Endometrial microvascular endothelial cells (primary cell): ENCODE data around the gene CADM1. TPM values are rescaled to one million over a fixed set of nuclear protein-coding genes. Genes with fewer than 3 reads are reported as not detected.

Experiments used
- in situ Hi-C: cut with HindIII; loops from 2 replicates; pipeline ENCODE4 v1.10.0; 2017; ENCODE audit warnings: low sequenced_read_pairs, low pct_unique_long_range_greater_than_20kb; ENCODE audit errors: inconsistent ontology term
- total RNA-seq: library from RNA; depleted of rRNA; stranded (reverse); fragments of >200 nt; gene quantifications from one replicate; pipeline ENCODE4 v1.2.3, GENCODE V29; 2015; ENCODE audit errors: inconsistent ontology term

Gene CADM1
- total RNA-seq, 1 donor from 2014 or later, result not detected

DNA sequence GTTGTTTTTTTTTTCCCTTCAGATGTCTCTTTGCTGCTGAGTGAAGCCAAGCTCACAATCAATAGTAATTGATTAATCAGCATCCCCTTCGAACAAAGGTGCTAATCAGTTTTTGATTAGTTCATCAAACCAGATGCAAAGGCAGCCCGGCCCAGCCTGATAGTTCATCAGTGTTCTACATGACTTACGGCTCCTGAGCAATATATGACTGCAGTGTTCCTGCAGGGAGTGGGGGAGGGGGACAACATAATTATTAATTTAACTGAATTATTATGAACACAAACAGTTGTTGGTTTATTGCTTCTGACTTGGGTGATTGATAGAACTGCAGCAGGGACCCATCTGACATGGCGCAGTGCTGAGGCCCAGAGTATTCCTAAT, 315.3 kb downstream of the CADM1 start:
- in situ Hi-C loops, result no loop called here

DNA sequence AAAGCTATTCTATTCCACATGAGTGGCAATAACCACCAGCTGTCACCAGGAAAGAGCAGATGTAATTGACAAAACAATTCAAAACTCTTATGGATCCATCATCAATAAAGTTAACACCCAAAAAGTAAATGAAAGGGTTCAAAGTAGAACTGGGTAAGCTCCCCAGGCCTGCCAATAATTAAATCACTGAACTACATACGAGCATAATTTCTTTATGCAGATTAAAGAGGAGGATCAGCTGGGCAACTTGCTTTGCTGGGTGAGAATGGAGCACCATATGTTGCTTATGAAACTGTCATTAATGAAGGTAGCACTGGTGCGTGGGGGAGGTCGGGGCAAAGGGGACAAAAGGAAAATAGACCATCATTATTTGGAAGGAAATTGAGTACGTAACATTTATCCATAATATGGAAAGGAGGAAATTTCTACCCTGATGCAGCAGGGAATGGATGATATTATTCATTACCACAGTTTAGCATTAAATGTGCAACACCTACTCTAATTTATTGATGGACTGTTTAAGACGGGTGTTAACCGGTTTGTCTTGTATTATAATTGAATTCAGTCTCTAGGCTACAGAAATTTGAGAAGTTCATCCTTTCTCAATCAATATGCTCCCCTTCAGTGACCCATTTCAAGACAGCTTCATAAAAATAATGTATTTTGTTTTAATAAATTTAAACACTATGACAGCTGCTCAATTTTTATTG, 315.9 kb downstream of the CADM1 start:
- in situ Hi-C loops, result no loop called here

DNA sequence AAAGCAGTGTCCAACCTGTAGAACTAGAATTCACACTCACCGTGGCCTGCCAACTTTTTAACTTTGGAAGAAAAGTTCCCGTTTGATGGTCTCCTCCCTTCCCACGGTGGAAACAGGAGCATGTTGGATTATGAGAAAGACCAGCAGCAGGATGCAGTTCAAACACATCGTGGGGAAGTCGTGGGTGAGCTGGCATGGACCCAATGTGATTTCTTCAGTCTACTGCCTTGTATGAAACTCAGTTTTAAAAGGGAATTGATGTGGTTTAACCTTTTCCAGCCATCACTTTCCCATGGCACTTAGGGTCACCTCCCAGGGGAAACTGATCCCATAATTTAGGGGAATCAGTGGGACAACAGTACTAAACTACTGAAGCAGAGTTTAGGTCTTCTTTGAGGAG, 318.3 kb downstream of the CADM1 start:
- in situ Hi-C loops, result no loop called here

DNA sequence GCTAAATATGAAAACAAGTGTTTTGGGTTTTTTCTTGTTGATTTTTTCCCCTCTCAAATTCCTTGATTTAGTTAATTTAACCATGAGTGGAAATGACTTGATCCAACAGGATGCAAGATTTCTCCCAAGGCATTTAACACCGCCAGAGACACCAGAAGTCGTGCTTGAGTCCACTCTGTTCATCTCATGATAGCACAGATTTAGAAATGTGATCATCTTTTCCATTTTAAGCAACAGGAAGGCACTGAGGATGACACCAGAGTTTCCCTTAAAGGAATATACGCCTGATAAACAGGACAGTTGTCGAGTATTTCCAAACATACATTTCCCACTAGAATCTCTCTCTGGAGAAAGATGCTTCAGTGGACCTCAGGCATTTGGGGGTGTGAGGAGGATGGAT, 318.7 kb downstream of the CADM1 start:
- in situ Hi-C loops, result no loop called here

DNA sequence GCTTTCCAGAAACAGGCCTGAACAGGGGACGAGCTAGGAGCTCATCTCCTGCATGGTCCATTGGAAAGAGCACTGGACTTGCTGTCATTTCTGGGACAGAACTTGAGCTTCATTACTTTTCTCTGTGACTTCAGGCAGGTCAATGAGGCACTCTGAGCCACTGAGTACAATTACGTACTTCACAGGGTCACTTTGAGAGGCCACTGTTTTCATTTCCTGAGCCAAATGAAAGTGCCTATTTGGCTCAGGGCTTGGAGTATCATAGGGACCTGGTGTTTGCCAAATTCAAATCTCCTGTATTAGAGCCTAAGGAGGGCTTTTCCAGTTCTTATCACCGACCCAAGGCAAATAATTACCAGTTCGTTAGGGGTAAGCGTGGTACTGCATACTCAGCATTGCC, 319.3 kb downstream of the CADM1 start:
- in situ Hi-C loops, result no loop called here

DNA sequence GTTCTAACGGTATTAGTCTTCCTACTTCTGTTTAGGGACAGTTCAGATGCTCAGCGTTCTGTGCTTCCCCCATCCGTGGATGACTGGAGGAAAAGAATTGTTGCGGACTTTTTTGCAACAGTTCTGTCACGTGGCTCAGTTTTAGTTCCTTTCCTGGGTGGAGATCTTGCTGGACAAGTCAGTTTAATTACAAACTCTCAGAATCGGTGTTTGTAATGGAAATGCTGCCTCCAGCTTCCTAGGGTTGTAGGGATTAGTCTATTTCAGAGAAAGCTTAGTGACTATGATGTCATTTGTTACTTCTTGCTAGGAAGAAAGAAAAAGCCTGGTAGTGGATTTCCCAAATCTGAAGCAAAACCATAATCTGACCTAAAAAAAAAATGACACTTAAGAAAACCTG, 320.4 kb downstream of the CADM1 start:
- in situ Hi-C loops, result no loop called here

DNA sequence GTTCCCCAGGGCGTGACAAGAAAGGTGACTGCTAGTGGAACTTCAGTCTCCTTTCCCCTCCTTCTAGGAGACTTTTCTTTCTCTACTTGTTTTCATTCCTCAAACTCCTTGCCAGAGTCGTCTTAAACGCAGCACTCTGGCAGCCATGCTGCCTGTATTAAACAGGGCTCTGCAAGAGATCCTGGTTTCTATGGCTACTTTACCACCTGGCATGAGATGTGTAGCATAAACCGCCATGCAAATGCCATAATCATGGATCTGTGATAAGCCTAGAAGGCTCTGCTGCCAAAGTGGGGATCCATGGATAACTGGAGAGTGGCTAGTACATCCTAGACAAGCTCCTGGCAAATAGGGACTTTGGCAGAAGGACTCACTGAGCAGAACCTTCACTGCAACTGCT, 321.1 kb downstream of the CADM1 start:
- in situ Hi-C loops, result no loop called here

DNA sequence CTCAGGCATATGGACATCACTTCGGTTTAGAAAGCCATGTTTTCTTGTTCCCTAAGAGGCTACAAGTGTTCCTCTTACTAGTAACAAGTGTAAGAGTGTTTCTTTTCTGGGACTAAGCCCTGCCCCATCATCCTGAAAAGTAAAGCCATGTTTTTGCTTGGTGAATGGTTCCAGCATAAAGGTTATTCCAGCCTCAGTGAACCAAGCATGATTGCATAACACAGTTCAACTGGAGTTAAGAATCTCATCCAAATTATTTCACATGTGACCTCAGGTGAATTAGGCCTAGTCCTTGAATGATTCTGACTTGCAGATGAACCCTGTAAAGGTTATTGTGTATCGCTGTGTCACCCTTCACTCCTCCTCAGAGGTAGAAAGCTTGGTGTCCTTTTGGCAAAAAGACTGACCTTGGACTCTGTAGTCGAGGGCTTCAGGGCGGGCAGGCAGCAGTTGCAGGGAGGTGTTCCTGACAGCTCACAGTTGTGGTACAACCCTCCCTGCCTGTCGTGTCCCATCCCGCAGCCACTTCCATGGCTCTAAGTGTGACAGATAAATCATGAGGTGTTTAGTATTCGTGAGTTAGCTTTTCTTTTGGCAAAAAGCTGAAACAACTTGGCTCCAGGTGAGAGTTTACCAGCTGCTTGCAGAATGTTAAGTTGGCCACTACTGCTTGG, 321.8 kb downstream of the CADM1 start:
- in situ Hi-C loops, result no loop called here

DNA sequence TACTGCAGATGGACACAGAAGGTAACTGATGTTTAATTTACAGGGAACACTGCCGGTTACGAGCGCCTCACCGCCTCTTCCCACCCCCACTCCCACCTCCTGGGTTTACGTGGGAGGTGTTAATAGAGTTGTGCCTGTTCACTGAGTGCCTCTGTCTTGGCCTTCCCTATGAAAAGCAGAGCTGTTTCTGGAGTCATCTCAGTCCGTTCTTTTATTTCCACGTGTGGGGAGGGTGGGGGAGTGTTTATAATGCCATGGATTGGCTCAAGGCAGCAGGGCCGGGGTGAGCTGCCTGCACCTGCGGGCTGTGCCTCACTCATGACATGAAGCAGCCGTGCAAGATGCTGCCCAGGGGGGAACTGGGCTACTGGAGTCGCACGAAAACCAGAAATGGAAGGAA, 322.7 kb downstream of the CADM1 start:
- in situ Hi-C loops, result no loop called here

DNA sequence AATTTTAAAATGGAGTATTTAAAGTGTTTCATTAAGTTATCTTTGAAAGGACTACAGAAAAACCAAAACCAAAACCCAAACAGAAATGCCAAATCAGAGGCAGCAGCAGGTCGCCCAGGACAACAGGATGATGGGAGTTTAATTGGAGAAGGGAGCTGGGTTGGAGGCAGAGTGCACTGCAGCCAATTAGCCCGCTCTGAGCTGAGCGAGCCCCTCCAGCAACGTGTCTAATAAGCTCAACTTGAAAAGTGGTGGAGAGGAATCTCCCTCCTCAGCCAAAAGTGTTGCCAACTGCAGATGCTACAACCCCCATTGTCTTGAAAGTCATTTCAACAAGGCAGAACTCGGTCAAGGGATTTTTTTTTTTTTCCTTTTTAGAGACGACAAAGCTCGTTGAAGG, 323.9 kb downstream of the CADM1 start:
- in situ Hi-C loops, result no loop called here

DNA sequence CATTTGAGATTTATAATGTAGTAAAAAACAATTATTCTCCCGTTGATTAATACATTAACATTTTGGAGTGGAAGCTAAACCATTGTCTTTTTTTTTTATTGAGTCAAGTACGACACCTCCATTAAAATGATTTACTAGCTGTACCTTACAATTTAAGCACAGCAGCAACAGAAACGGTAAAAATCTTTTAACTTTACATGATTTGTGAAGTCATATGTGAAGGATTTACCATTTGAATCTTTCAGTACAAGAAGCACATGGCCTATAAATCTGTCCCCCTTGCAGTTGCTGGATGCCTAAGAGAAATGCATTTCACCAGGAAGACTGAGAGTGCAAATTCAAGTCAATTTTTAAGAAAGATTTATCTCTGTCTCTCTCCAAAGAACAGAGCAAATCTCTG, 324.6 kb downstream of the CADM1 start:
- in situ Hi-C loops, result no loop called here

DNA sequence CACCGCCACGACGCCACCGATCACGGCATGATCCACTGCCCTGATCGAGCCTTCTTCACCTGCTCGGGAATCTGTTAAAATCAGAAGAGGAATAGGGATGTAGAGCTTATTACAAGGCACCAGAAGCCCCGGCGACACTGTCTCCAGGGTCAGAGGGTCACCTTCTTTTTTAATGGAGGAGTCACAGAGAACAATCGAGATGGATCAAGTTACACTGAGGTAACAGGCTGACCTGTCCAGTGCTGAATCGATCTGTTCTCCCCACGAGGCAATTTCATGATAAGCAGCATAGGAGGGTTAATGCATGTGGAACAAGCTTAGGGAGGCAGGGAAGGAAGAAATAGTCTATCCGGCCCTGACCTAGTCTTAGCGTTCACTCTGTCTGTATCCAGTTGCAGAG, 325.5 kb downstream of the CADM1 start:
- in situ Hi-C loops, result no loop called here

DNA sequence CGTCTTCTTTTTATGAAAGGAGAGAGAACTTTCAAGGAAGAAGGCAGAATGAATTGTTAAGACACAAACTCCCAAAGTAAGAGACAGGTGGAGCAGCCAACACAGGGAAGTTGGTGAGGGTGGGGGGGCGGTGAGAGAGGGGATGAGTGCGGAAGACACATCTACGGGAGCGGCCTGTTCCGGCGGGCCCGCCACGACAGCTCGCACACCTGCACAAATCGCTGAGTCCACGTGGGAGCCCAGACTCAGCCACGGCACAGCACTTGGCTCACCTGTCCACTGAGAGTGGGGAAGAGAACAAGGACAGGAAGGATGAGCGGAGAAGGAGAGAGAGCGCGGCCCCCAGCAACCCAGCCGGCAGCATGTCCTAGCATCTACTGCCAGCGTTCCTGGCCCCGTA, 331.1 kb downstream of the CADM1 start:
- in situ Hi-C loops, result no loop called here

DNA sequence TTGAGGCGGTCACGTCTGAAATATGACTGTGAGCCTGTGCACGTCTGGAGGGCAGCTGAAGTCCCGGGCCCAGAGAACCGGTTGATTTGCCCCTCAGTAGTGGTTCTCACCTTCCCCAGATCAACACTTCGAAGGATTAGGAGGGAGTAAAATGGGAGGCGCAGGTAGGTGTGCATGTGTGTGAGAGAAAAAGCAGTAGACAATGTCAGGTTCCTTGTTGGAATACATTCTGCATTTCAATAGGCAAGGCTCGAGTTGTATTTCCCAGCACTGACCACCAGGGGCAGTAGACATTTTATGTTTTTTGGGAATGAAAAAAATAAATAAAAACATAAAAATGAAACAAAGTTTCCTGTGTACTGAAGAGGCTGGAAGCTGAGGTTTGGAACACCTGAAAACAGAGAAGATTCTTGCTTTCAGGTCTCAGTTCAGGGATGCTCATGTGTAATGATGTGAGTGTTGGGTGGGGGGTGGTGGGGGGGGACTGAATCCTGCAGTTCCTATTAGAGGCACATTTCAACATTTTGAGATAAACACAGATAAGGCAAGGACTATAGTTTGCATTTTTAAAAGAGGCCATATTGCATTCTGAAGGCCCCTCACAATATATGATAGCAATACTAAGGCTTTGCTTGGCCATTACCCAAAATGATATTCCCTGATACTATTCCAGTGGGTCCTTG, 333.9 kb downstream of the CADM1 start:
- in situ Hi-C loops, result no loop called here

DNA sequence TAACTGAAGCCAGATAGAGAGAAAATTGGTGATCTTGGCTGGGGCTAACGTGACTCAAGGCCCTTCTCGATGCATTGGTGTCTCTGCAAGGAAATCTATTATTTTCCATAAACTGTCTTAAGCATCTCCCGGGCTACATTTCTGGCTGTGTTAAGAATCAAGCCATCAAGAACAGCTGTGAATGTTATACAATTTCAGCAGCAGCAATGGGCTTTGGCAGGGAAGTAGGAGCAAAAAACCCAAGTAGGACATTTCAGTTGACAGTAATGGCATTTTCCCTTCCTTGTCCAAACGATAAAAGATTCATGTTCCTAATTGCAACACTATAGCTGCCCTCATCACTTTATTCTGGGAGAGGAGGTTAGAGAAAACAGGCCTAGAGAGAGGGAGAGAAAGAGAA, 335.0 kb downstream of the CADM1 start:
- in situ Hi-C loops, result no loop called here

DNA sequence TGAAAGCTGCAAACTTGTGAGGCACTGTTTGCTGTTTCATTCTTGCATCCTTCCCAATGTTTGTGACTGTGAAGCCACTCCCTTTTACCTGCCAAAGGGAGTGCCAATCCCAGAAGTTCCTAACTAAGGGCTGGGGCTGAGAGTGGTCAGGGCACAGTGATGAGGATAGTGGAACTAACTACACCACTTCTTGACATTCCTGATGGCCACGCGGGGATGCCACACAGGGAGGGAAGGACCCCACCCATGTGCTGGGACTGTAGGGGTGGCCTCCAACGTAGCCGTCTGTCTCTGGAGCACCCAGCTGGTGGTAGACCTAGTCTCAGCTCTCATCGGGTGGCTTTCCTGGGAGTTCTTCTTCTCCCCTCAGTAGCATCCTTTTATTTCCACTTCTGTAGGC, 335.5 kb downstream of the CADM1 start:
- in situ Hi-C loops, result no loop called here

DNA sequence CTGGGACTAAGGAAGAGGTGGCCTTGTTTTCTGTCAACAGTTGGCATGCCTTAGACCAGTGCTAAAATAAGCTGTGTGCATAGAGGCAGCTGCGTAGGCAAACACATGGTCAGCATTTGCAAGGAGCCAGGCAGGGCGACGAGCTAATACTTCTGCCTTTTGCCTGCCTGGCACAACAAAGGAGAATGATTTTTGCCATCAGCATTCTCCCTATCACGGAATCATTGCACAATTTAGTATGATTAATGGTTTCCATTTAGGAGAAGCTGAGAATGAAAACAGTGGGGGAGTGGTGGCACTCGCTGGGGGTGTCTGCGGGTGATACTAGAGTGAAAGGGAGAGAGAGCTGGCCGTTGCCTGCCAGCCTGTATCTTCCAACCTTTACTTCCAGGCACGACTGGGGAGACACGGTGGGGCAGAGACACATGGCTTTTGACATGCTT, 336.0 kb downstream of the CADM1 start:
- in situ Hi-C loops, result no loop called here

DNA sequence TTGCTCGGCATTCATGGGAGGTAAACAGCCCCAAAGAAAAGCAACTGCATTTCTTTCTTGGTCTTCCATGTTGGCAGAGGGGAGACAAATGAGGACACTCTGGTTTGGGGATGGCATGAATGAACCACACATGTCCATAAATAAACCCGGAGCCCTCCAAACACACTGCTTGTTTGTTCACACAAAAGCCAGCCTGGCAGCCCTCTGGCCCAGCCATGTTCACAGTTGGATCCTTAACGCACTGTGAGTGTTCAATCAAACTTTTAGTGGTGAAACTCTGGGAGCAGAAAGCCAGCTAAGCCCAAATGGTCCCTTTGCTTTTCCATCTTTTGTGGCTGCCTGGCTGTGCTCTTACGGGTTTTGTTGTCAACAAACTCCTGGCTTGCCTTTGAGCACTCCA, 336.8 kb downstream of the CADM1 start:
- in situ Hi-C loops, result no loop called here

DNA sequence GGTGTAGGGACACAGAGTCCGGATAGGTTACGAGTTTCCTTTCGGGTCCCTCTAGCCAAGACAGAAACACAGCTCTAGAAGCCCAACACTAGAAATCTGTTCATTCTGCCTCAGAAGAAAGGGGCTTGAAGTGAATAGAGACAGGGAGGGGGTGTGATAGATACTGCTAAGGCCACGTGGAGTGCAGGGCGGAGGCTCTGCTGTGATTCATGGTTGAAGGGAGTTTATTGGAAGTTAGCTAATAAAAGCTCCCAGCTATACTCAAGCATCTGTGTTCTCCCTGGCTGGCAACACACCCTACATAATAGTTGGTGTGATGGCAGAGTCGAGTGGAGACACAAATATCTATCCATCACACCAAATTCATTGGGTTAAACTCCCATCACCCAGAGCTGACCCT, 337.4 kb downstream of the CADM1 start:
- in situ Hi-C loops, result no loop called here

DNA sequence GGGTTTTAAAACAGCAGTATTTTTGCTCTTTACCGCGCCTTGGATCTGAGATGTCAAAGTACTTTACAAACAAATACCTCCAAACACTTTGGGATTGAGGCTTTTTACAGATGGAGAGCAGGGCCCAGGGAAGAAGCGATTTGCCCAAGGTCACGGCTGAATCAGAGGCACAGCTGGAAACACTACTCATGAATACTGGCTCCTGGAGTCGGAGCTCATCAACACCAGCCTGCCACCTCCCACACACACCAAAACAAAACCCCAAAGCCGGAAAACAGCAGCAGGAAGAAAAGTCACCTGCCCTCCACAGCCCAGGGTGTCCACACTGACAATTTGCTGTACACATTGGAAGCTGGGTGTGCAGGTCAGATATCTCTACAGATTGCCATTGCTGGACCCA, 339.4 kb downstream of the CADM1 start:
- in situ Hi-C loops, result no loop called here
